ENCODE data around the gene TADA2B. TPM values are rescaled to one million over a fixed set of nuclear protein-coding genes. Genes with fewer than 3 reads are reported as not detected.

Gene TADA2B
- total and polyA plus RNA-seq, 9 of the 15 experiments (the other 6 are each of a cell fraction or from before 2014, with no cell fraction given), result 0.55 to 12.2 (median 7.5) TPM

- H3K9me3 ChIP-seq (replicated peaks; ENCODE audit: control insufficient read depth, insufficient read depth, low read depth, low read length), result no peaks in the 10 kb centered on the region
- ChIA-PET POLR2A (interaction anchor here (0.6 kb wide), 1 partner anchor 20 kb away, joined by 3 read pairs; the partner anchor contains the start of gene TADA2B), CTCF (ENCODE audit: low intra/inter-chr PET ratio) (no interaction called here)
- H3K79me2 ChIP-seq (ENCODE audit: control insufficient read depth, insufficient read depth, low read length), result peaks cover 49% of the 10 kb centered on the region
- H2AFZ ChIP-seq (ENCODE audit: low read depth, low read length), result no peak overlapping the region
- H3K27ac ChIP-seq (ENCODE audit: extremely low read depth, low read depth, low read length), result no peak overlapping the region
- DNase-seq (ENCODE audit: extremely low read depth in 1 of 4, low spot score in 3 of 4), result no peak
- in situ Hi-C loops (cut with MboI) (no loop called here), intact Hi-C loops (cut with micrococcal nuclease) (no loop called here)
- FAIRE-seq, result no peak
- no peak overlapping the region for H3K9ac ChIP-seq (ENCODE audit: insufficient read depth in 1 of 2, low read depth in 2 of 2, low read length in 2 of 2)
- TF ChIP-seq NFIC (IDR thresholded peaks at IDR 0.05) (peak; percentile 64), POLR2A (conservative IDR thresholded peaks at IDR 0.05) (no peak)
- H3K36me3 ChIP-seq (ENCODE audit: control insufficient read depth, insufficient read depth, low read length), result peaks cover 79% of the 10 kb centered on the region
- WGBS (ENCODE audit: insufficient coverage, low coverage, missing lambda C conversion rate), result 93% methylated on average over 4 of the region's 4 CpGs
- H3K4me2 ChIP-seq (ENCODE audit: insufficient read depth, low read length), result no peak overlapping the region
- ATAC-seq, result no peak
- no peak overlapping the region for H3K4me3 ChIP-seq
- BruUV-seq (replicated peaks), result no TSS peak
- peaks cover 11 to 24% of the 10 kb centered on the region in 2 experiments; a peak in 4 of 5 replicates for H3K4me1 ChIP-seq (replicated peaks in 1 of 2; ENCODE audit: control insufficient read depth in 2 of 2, insufficient read depth in 2 of 2, low read length in 2 of 2)
- H3K9me1 ChIP-seq (ENCODE audit: control insufficient read depth, insufficient read depth, low read length), result no peaks in the 10 kb centered on the region
- peaks cover 8% of the 10 kb centered on the region; the same call in 1 of the 2 replicates for H4K20me1 ChIP-seq (replicated peaks; ENCODE audit: control insufficient read depth, insufficient read depth, low read length)
- no peaks in the 10 kb centered on the region for H3K27me3 ChIP-seq (ENCODE audit: control insufficient read depth in 2 of 2, insufficient read depth in 2 of 2, low read length in 2 of 2)
Measured at GRCh38 chr4:7063362-7063761, 20.2 kb downstream of the TADA2B start.

DNA sequence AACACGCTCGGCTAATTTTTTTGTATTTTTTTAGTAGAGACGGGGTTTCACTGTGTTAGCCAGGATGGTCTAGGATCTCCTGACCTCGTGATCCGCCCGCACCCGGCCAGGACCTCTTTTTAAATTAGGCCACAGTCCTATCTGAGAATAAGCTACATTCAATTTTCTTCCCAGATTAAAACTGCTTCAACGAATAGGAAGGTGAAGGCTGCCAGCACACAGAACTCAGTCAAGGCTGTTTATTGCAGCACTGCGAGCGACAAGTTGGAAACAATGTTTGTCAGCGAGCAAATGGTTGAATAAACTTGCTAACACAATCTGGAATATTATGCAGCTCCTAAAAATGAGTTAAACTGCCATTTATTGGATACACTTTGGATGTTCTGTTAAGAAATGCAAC is 22.8 kb downstream of the TADA2B start:
- no peak for ATAC-seq
- Histone ChIP-seq H3K27me3 (ENCODE audit: control insufficient read depth in 2 of 2, insufficient read depth in 2 of 2, low read length in 2 of 2) (no peaks in the 10 kb centered on the region), H3K4me1 (replicated peaks in 1 of 2; ENCODE audit: control insufficient read depth in 2 of 2, insufficient read depth in 2 of 2, low read length in 2 of 2) (peaks cover 13 to 37% of the 10 kb centered on the region in 2 experiments; a peak in 4 of 5 replicates), H3K9me3 (replicated peaks; ENCODE audit: control insufficient read depth, insufficient read depth, low read depth, low read length) (no peaks in the 10 kb centered on the region), H3K9me1 (ENCODE audit: control insufficient read depth, insufficient read depth, low read length) (no peaks in the 10 kb centered on the region), H3K4me2 (ENCODE audit: insufficient read depth, low read length) (no peak overlapping the region; the same call in 1 of the 2 replicates), H3K4me3 (peak overlapping the region; percentile 58; the same call in 1 of the 2 replicates), H3K36me3 (ENCODE audit: control insufficient read depth, insufficient read depth, low read length) (peaks cover 53% of the 10 kb centered on the region), H3K9ac (ENCODE audit: insufficient read depth in 1 of 2, low read depth in 2 of 2, low read length in 2 of 2) (peak overlapping the region; percentile 6 to 85; a peak in 2 of 4 replicates), H3K27ac (ENCODE audit: extremely low read depth, low read depth, low read length) (no peak overlapping the region), H2AFZ (ENCODE audit: low read depth, low read length) (no peak overlapping the region), H3K79me2 (ENCODE audit: control insufficient read depth, insufficient read depth, low read length) (peaks cover 50% of the 10 kb centered on the region), H4K20me1 (replicated peaks; ENCODE audit: control insufficient read depth, insufficient read depth, low read length) (peaks cover 3% of the 10 kb centered on the region; the same call in 1 of the 2 replicates)
- FAIRE-seq, result no peak
- POLR2A ChIA-PET, result interaction anchor here (0.8 to 3.8 kb wide), 3 partner anchors 10 to 353 kb away, joined by 3 to 24 read pairs (median 13); no protein-coding TSS in a partner anchor
- in situ Hi-C loops (cut with MboI), result no loop called here
- CTCF ChIA-PET (ENCODE audit: low intra/inter-chr PET ratio), result no interaction called here
- no TSS peak for BruUV-seq (replicated peaks)
- intact Hi-C loops (cut with micrococcal nuclease), result loop anchor here (5.0 kb wide), 1 partner anchor 174 kb away; no protein-coding TSS in a partner anchor
- TF ChIP-seq ZNF668 (CRISPR knock-in tag; IDR thresholded peaks at IDR 0.05) (no peak), TBL1XR1 (IDR thresholded peaks at IDR 0.05; ENCODE audit: low read length in 2 of 2) (no peak)
- TF ChIP-seq, protein P1, sequence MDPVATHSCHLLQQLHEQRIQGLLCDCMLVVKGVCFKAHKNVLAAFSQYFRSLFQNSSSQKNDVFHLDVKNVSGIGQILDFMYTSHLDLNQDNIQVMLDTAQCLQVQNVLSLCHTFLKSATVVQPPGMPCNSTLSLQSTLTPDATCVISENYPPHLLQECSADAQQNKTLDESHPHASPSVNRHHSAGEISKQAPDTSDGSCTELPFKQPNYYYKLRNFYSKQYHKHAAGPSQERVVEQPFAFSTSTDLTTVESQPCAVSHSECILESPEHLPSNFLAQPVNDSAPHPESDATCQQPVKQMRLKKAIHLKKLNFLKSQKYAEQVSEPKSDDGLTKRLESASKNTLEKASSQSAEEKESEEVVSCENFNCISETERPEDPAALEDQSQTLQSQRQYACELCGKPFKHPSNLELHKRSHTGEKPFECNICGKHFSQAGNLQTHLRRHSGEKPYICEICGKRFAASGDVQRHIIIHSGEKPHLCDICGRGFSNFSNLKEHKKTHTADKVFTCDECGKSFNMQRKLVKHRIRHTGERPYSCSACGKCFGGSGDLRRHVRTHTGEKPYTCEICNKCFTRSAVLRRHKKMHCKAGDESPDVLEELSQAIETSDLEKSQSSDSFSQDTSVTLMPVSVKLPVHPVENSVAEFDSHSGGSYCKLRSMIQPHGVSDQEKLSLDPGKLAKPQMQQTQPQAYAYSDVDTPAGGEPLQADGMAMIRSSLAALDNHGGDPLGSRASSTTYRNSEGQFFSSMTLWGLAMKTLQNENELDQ (CRISPR knock-in tag; IDR thresholded peaks at IDR 0.05; ENCODE audit: borderline replicate concordance), result no peak
- no peak for DNase-seq (ENCODE audit: extremely low read depth in 1 of 4, low spot score in 3 of 4)
- 91% methylated on average over 11 of the region's 11 CpGs for whole genome bisulfite sequencing (ENCODE audit: insufficient coverage, low coverage, missing lambda C conversion rate)

All from K562 (cell line).